ENCODE data around the gene PRKAA1. TPM values are rescaled to one million over a fixed set of nuclear protein-coding genes. Genes with fewer than 3 reads are reported as not detected.
"Not testable (repeated sequence)": the region's sequence is repeated elsewhere in the genome, so short reads cannot be mapped to it uniquely, and the experiment has no call there.

PRKAA1 gene
- polyA plus RNA-seq, 3 donors: 17.8 to 38.2 (median 31.5) TPM

GRCh38 chr5:40827188-40827977, 29.2 kb upstream of the PRKAA1 start:
- H3K27ac ChIP-seq (ENCODE audit: low read depth, low read length): no peak overlapping the region
- 86 to 91% (median 91%) methylated on average over 14 of the region's 14 CpGs for WGBS, 3 donors

GRCh38 chr5:40826489-40827187, 28.5 kb upstream of the PRKAA1 start:
- WGBS, 3 donors: 93 to 95% (median 93%) methylated on average over 5 of the region's 5 CpGs
- no peak overlapping the region for H3K27ac ChIP-seq (ENCODE audit: low read depth, low read length)

GRCh38 chr5:40825461-40826043, 27.4 kb upstream of the PRKAA1 start:
- WGBS, 3 donors: 90 to 94% (median 93%) methylated on average over 11 of the region's 11 CpGs
- H3K27ac ChIP-seq (ENCODE audit: low read depth, low read length): not testable (repeated sequence)

- 27 to 47% methylated on average over 1 of the region's 1 CpG; no CpG with 5 or more reads in 1 of the 3 donors for WGBS, 3 donors
- H3K27ac ChIP-seq (ENCODE audit: low read depth, low read length): no peak overlapping the region
Observed at GRCh38 chr5:40823459-40823858, 25.3 kb upstream of the PRKAA1 start.

- H3K27ac ChIP-seq (ENCODE audit: low read depth, low read length): no peak overlapping the region
- WGBS, 3 donors: 71 to 87% (median 80%) methylated on average over 2 of the region's 2 CpGs
Observed at GRCh38 chr5:40813698-40814281, 15.6 kb upstream of the PRKAA1 start.

GRCh38 chr5:40812125-40812524, 14.0 kb upstream of the PRKAA1 start:
- no peak overlapping the region for H3K27ac ChIP-seq (ENCODE audit: low read depth, low read length)
- WGBS, 3 donors: 2 to 43% (median 34%) methylated on average over 1 of the region's 1 CpG

- H3K27ac ChIP-seq (ENCODE audit: low read depth, low read length): no peak overlapping the region
- WGBS, 3 donors: 81 to 88% (median 82%) methylated on average over 8 of the region's 8 CpGs
Observed at GRCh38 chr5:40801771-40802562, 3.8 kb upstream of the PRKAA1 start.

GRCh38 chr5:40799258-40799657, 1.1 kb upstream of the PRKAA1 start:
- 0 to 25% (median 0%) methylated on average over 1 of the region's 1 CpG for WGBS, 3 donors
- H3K27ac ChIP-seq (ENCODE audit: low read depth, low read length): no peak overlapping the region

GRCh38 chr5:40798801-40799210, 632 bp upstream of the PRKAA1 start:
- WGBS, 3 donors: 4 to 8% (median 6%) methylated on average over 7 of the region's 7 CpGs
- H3K27ac ChIP-seq (ENCODE audit: low read depth, low read length): no peak overlapping the region

- WGBS, 3 donors: 0 to 1% (median 0%) methylated on average over 44 to 56 of the region's 56 CpGs
- peak overlapping the region; percentile 79 for H3K27ac ChIP-seq (ENCODE audit: low read depth, low read length)
Observed at GRCh38 chr5:40797273-40798011, 732 bp downstream of the PRKAA1 start.

GRCh38 chr5:40796487-40796889, 1.7 kb downstream of the PRKAA1 start:
- no peak overlapping the region for H3K27ac ChIP-seq (ENCODE audit: low read depth, low read length)
- 11 to 17% (median 15%) methylated on average over 3 of the region's 3 CpGs for WGBS, 3 donors

- not testable (repeated sequence) for H3K27ac ChIP-seq (ENCODE audit: low read depth, low read length)
- 90 to 92% (median 92%) methylated on average over 3 of the region's 3 CpGs for WGBS, 3 donors
Observed at GRCh38 chr5:40794877-40795276, 3.3 kb downstream of the PRKAA1 start.

GRCh38 chr5:40794340-40794739, 3.8 kb downstream of the PRKAA1 start:
- not testable (repeated sequence) for H3K27ac ChIP-seq (ENCODE audit: low read depth, low read length)

GRCh38 chr5:40792691-40793090, 5.5 kb downstream of the PRKAA1 start:
- WGBS, 3 donors: 96 to 98% (median 98%) methylated on average over 10 of the region's 10 CpGs
- not testable (repeated sequence) for H3K27ac ChIP-seq (ENCODE audit: low read depth, low read length)

GRCh38 chr5:40791715-40792139, 6.4 kb downstream of the PRKAA1 start:
- H3K27ac ChIP-seq (ENCODE audit: low read depth, low read length): no peak overlapping the region
- WGBS, 3 donors: 34 to 60% (median 55%) methylated on average over 3 of the region's 3 CpGs

GRCh38 chr5:40790947-40791593, 7.1 kb downstream of the PRKAA1 start:
- no peak overlapping the region for H3K27ac ChIP-seq (ENCODE audit: low read depth, low read length)
- 37 to 59% (median 44%) methylated on average over 3 of the region's 3 CpGs for WGBS, 3 donors

- 96 to 100% (median 100%) methylated on average over 5 of the region's 5 CpGs for WGBS, 3 donors
- H3K27ac ChIP-seq (ENCODE audit: low read depth, low read length): not testable (repeated sequence)
Observed at GRCh38 chr5:40788941-40789340, 9.2 kb downstream of the PRKAA1 start.

Measured in adipose tissue (tissue), 3 donors.